SK-N-SH (cell line): ENCODE results near the gene SHE.
A peak's percentile ranks its signal among the peaks of the same experiment; 100 is the strongest.

Experiments used
- EZH2phosphoT487 ChIP-seq: fragments of 200-600 bp; sonication (generic); IDR thresholded peaks from 2 replicates; pipeline ENCODE4 v1.6.1; 2017; ENCODE audit warnings: low read depth, mixed run types, mild to moderate bottlenecking, antibody characterized with exemption, moderate library complexity, borderline replicate concordance
- FOXJ3 ChIP-seq: sonication (generic); formaldehyde crosslinking; IDR thresholded peaks from 2 replicates; pipeline ENCODE4 v1.5.1; 2020; ENCODE audit warnings: mild to moderate bottlenecking, missing genetic modification reagents
- RCOR1 ChIP-seq: fragments of 150-350 bp; IDR thresholded peaks from 2 replicates; pipeline ENCODE4 v1.6.1; 2017; ENCODE audit warnings: antibody characterized with exemption, low read length
- SIN3A ChIP-seq: IDR thresholded peaks from 2 replicates; pipeline ENCODE4 v1.6.1; 2012; ENCODE audit warnings: low read depth, mild to moderate bottlenecking, low read length, moderate library complexity, borderline replicate concordance
- TF ChIP-seq, protein P1 (sequence below): fragments of 200-600 bp; sonication (generic); IDR thresholded peaks from 2 replicates; pipeline ENCODE4 v1.6.1; 2017; ENCODE audit warnings: antibody characterized with exemption, mild to moderate bottlenecking, moderate library complexity
- TF ChIP-seq, protein P2 (sequence below): IDR thresholded peaks from 2 replicates; pipeline ENCODE4; 2012

DNA sequence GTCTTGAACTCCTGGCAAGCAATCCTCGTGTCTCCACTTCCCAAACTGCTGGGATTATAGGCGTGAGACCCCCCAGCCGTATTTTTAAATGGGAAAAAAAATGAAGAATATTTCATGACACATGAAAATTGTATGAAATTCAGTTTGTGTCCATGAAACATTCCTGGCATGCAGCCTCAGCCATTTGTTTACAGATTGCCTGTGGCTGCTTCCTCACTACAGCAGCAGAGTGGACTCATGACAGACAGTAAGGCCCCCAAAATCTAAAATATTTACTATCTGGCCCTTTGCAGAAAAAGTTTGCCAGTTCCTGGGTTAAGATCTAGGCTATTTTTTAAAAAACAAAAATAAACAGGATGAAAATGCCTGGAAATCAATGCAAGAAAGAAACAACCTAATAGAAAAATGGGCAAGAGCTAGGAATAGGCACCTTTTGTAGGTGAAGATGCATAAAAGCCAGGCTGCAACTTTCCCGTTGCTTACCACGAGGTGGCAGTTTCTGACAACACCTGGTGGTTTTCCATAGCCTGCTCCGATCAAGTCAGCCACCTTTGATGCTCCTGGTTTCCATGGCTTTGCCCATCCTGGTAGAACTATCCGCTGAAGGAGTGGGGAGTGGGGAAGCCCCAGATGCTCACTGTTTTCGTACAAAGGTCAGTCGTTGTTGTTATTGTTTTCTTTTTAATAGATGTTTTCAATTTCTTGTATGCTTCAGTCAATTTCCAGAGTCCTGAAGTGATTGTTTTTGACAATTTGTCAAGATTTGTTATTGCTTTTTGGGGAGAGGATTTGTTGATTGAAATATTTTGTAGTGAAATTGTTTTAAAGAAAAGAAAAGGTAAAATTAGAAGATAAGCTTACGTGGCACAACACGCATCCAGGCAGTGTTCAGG lies 32.0 kb upstream of the SHE start:
- TF ChIP-seq RCOR1 = no peak
- TF ChIP-seq, protein P1, sequence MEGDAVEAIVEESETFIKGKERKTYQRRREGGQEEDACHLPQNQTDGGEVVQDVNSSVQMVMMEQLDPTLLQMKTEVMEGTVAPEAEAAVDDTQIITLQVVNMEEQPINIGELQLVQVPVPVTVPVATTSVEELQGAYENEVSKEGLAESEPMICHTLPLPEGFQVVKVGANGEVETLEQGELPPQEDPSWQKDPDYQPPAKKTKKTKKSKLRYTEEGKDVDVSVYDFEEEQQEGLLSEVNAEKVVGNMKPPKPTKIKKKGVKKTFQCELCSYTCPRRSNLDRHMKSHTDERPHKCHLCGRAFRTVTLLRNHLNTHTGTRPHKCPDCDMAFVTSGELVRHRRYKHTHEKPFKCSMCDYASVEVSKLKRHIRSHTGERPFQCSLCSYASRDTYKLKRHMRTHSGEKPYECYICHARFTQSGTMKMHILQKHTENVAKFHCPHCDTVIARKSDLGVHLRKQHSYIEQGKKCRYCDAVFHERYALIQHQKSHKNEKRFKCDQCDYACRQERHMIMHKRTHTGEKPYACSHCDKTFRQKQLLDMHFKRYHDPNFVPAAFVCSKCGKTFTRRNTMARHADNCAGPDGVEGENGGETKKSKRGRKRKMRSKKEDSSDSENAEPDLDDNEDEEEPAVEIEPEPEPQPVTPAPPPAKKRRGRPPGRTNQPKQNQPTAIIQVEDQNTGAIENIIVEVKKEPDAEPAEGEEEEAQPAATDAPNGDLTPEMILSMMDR = peak; percentile 50
- no peak for TF ChIP-seq EZH2phosphoT487
- no peak for TF ChIP-seq FOXJ3 (CRISPR knock-in tag)
- TF ChIP-seq, protein P2, sequence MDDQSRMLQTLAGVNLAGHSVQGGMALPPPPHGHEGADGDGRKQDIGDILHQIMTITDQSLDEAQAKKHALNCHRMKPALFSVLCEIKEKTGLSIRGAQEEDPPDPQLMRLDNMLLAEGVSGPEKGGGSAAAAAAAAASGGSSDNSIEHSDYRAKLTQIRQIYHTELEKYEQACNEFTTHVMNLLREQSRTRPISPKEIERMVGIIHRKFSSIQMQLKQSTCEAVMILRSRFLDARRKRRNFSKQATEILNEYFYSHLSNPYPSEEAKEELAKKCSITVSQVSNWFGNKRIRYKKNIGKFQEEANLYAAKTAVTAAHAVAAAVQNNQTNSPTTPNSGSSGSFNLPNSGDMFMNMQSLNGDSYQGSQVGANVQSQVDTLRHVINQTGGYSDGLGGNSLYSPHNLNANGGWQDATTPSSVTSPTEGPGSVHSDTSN = no peak
- TF ChIP-seq SIN3A = no peak
